Measurements from ENCODE around the gene C1GALT1C1. TPM values are rescaled to one million over a fixed set of nuclear protein-coding genes. Genes with fewer than 3 reads are reported as not detected.

C1GALT1C1 gene
- total RNA-seq, 1 experiment from 2014 or later = 25.8 TPM

DNA sequence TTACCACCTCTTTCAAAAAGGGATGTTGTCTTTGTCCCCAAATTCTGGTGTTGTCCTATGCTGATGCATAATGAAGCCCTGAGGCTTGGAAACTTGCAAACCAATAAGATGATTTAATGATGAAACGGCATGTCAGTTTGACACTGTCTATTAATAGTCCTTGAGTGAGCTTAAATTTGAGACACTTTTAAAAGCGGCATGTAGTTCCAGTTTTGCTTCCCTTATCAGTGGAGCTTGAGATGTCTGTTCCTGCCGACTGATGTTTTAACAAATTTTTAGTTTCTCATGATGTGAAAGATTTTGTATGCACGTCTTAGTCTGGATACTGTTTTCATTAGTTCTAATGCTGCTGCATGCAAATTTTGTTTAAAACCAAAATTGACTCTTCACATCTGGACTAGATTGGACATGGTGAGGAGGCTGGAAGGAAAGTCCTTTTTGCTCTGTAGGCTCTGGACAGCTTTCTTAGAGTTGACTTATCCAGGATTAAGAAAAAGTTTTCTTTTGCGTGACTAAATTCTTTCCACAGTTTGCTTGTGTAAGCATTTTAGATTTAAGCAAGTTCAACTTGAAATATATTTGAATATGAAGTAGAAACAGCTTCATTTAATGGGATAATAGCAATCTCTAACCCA is 11.7 kb downstream of the C1GALT1C1 start:
- DNase-seq = peak; percentile 42
- Histone ChIP-seq H3K9me3 (ENCODE audit: low read length) (no peaks in the 10 kb centered on the region), H3K9ac (ENCODE audit: low read length) (no peak overlapping the region), H3K4me2 (ENCODE audit: low read depth, low read length, poor library complexity, severe bottlenecking) (peak overlapping the region; percentile 6), H3K27ac (ENCODE audit: low read length) (peak overlapping the region; percentile 73), H2AFZ (ENCODE audit: low read length) (no peak overlapping the region), H3K27me3 (ENCODE audit: low read length) (no peaks in the 10 kb centered on the region), H3K9me2 (replicated peaks; ENCODE audit: insufficient read depth, low read length) (no peaks in the 10 kb centered on the region), H3K36me3 (ENCODE audit: insufficient read depth, low read length) (peaks cover 7% of the 10 kb centered on the region; the same call in 1 of the 2 replicates), H3K79me2 (ENCODE audit: low read length) (no peaks in the 10 kb centered on the region), H3K4me1 (ENCODE audit: low read length) (peaks cover 15% of the 10 kb centered on the region), H4K20me1 (ENCODE audit: insufficient read depth, low read depth, low read length) (no peaks in the 10 kb centered on the region), H3K4me3 (ENCODE audit: low read length) (no peak overlapping the region)

DNA sequence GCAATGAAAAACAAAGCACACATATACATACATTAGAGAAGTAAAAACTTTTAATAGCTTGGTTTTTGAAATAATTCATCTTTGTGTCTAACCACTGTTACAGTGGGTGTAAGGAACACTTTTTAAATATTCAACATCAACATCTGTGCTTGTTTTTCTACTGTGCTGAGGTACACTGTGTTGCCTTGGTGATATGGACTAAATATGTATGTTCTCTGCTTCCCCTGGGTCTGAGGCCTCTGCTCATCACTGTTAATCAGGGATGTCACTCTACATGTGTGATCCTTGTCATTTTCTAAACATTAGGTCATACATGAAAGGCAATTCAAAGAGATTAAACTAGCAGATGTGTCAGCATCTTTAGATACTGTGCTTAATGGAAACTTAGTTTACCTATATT is 15.0 kb downstream of the C1GALT1C1 start:
- no peak overlapping the region for H3K4me2 ChIP-seq (ENCODE audit: low read depth, low read length, poor library complexity, severe bottlenecking)
- no peaks in the 10 kb centered on the region for H3K9me3 ChIP-seq (ENCODE audit: low read length)
- H3K36me3 ChIP-seq (ENCODE audit: insufficient read depth, low read length) = peaks cover 9% of the 10 kb centered on the region; the same call in 1 of the 2 replicates

DNA sequence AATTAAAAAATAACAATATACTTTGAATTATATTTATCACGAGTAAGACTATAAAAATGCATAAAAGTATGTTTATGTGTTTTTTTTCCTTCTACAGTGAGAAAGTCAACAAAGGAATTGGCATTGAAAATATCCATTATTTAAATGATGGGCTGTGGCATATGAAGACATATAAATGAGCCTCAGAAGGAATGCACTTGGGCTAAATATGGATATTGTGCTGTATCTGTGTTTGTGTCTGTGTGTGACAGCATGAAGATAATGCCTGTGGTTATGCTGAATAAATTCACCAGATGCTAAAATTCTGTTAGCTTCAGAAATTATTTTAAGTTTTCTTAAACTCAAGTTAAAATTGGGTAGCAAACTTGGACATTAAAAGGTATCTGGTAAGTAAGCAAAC is 17.8 kb downstream of the C1GALT1C1 start:
- Histone ChIP-seq H3K9me3 (ENCODE audit: low read length) (no peaks in the 10 kb centered on the region), H3K36me3 (ENCODE audit: insufficient read depth, low read length) (peaks cover 17% of the 10 kb centered on the region; the same call in 1 of the 2 replicates), H3K9ac (ENCODE audit: low read length) (no peak overlapping the region), H3K4me2 (ENCODE audit: low read depth, low read length, poor library complexity, severe bottlenecking) (no peak overlapping the region), H3K4me3 (ENCODE audit: low read length) (no peak overlapping the region), H3K79me2 (ENCODE audit: low read length) (peaks cover 7% of the 10 kb centered on the region), H4K20me1 (ENCODE audit: insufficient read depth, low read depth, low read length) (no peaks in the 10 kb centered on the region), H2AFZ (ENCODE audit: low read length) (no peak overlapping the region), H3K9me2 (replicated peaks; ENCODE audit: insufficient read depth, low read length) (no peaks in the 10 kb centered on the region), H3K27ac (ENCODE audit: low read length) (no peak overlapping the region), H3K27me3 (ENCODE audit: low read length) (no peaks in the 10 kb centered on the region), H3K4me1 (ENCODE audit: low read length) (no peaks in the 10 kb centered on the region)
- DNase-seq = no peak

More for the DNA sequence above, 15.0 kb downstream of the C1GALT1C1 start:
- Histone ChIP-seq H2AFZ (ENCODE audit: low read length) (no peak overlapping the region), H3K4me1 (ENCODE audit: low read length) (peaks cover 15% of the 10 kb centered on the region), H3K79me2 (ENCODE audit: low read length) (no peaks in the 10 kb centered on the region), H3K9me2 (replicated peaks; ENCODE audit: insufficient read depth, low read length) (no peaks in the 10 kb centered on the region), H3K9ac (ENCODE audit: low read length) (no peak overlapping the region), H3K27ac (ENCODE audit: low read length) (no peak overlapping the region), H4K20me1 (ENCODE audit: insufficient read depth, low read depth, low read length) (no peaks in the 10 kb centered on the region), H3K27me3 (ENCODE audit: low read length) (no peaks in the 10 kb centered on the region), H3K4me3 (ENCODE audit: low read length) (no peak overlapping the region)
- DNase-seq = no peak

DNA sequence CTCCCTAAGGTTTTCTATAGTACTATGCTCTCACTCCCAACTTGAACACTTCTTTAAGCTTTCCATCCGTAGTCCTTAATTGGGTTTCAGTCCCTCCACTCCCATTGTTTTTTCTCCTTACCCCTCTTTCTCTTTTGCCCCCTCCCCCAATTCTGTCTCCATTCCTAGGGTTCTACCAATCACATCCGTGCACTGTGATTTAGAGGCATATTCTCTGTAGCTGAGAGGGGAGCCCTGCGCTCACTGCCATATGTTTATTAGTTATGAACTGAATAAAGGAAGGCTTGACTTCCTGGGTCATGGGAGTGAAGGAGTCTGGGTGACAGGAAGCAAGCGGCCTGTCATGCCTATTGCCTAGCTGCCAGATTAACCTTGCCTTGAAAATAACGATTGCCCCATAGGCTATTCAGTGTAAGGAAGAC is 25.5 kb downstream of the C1GALT1C1 start:
- peak; percentile 72 for DNase-seq
- no peaks in the 10 kb centered on the region for H3K9me2 ChIP-seq (replicated peaks; ENCODE audit: insufficient read depth, low read length)
- peak overlapping the region; percentile 92 for H3K9ac ChIP-seq (ENCODE audit: low read length)
- peak overlapping the region; percentile 73 for H3K4me2 ChIP-seq (ENCODE audit: low read depth, low read length, poor library complexity, severe bottlenecking)
- no peaks in the 10 kb centered on the region for H3K27me3 ChIP-seq (ENCODE audit: low read length)
- H4K20me1 ChIP-seq (ENCODE audit: insufficient read depth, low read depth, low read length) = no peaks in the 10 kb centered on the region
- H3K9me3 ChIP-seq (ENCODE audit: low read length) = no peaks in the 10 kb centered on the region
- peak overlapping the region; percentile 81 for H3K4me3 ChIP-seq (ENCODE audit: low read length)
- H2AFZ ChIP-seq (ENCODE audit: low read length) = no peak overlapping the region
- H3K4me1 ChIP-seq (ENCODE audit: low read length) = peaks cover 10% of the 10 kb centered on the region; the same call in 1 of the 2 replicates
- peaks cover 35% of the 10 kb centered on the region for H3K79me2 ChIP-seq (ENCODE audit: low read length)
- peaks cover 15% of the 10 kb centered on the region; the same call in 1 of the 2 replicates for H3K36me3 ChIP-seq (ENCODE audit: insufficient read depth, low read length)
- H3K27ac ChIP-seq (ENCODE audit: low read length) = peak overlapping the region; percentile 86

DNA sequence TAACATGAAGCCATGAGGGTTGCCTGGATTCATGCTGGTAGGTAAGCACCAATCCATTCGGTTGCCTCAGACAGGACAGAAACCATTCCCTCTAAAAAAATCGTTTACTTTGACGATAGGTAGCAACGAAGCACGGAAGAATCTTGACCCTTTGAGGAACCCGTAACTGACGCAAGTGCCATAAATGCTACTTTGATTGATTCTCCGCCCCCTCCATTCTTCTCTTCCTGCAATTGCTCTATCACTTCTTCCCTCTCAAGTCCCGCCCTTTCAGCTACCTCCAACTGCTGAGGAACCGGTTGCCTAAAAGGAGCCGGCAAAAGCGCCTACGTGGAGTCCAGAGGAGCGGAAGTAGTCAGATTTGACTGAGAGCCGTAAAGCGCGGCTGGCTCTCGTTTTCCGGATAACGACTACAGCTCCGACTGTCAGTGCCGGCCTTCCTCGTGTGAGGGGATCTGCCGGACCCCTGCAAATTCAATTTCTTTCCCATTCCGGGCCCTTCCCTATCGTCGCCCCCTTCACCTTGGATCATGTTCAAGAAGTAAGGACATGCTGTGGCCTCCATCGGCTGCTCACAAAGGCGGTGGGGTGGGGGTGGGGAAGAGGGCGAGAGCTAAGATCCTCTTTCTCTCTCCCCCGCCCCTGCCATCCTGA is 26.0 kb downstream of the C1GALT1C1 start, which contains the start of gene MCTS1:
TSS of gene MCTS1 (plus strand) at position 395 of the 654 bp plus-strand sequence. CDS start at position 531, 136 bp downstream.
- Histone ChIP-seq H4K20me1 (ENCODE audit: insufficient read depth, low read depth, low read length) (no peaks in the 10 kb centered on the region), H3K9ac (ENCODE audit: low read length) (peak within 1 kb of the TSS; percentile 92), H3K36me3 (ENCODE audit: insufficient read depth, low read length) (peaks cover 15% of the 10 kb centered on the region; the same call in 1 of the 2 replicates), H3K9me2 (replicated peaks; ENCODE audit: insufficient read depth, low read length) (no peaks in the 10 kb centered on the region), H3K27me3 (ENCODE audit: low read length) (no peaks in the 10 kb centered on the region), H3K27ac (ENCODE audit: low read length) (peak within 1 kb of the TSS; percentile 86), H3K4me3 (ENCODE audit: low read length) (peak within 1 kb of the TSS; percentile 81), H3K4me2 (ENCODE audit: low read depth, low read length, poor library complexity, severe bottlenecking) (peak within 1 kb of the TSS; percentile 73), H3K9me3 (ENCODE audit: low read length) (no peaks in the 10 kb centered on the region), H3K79me2 (ENCODE audit: low read length) (peaks cover 35% of the 10 kb centered on the region), H2AFZ (ENCODE audit: low read length) (no peak within 1 kb of the TSS; the same call in 1 of the 2 replicates), H3K4me1 (ENCODE audit: low read length) (peaks cover 10% of the 10 kb centered on the region; the same call in 1 of the 2 replicates)
- DNase-seq = peak; percentile 96

DNA sequence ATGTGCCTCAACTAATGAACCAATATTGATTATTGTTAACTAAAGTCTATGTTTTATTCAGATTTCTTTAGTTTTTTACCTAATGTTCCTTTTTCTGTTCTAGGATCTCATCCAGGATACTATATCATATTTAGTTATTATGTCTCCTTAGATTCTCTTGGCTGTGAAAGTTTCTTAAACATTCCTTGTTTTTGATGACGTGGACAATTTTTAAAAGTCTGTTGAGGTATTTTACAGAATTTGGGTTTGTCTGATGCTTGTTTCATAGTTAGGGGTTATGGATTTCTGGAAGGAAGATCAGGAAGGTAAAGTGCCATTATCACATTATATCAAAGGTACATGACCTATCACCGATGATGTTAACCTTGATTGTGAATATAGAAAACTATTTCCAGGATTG is 44.2 kb downstream of the C1GALT1C1 start:
- H3K9ac ChIP-seq (ENCODE audit: low read length) = no peak overlapping the region
- no peak overlapping the region for H2AFZ ChIP-seq (ENCODE audit: low read length)
- H3K4me3 ChIP-seq (ENCODE audit: low read length) = no peak overlapping the region
- no peaks in the 10 kb centered on the region for H3K27me3 ChIP-seq (ENCODE audit: low read length)
- H3K9me3 ChIP-seq (ENCODE audit: low read length) = no peaks in the 10 kb centered on the region
- H4K20me1 ChIP-seq (ENCODE audit: insufficient read depth, low read depth, low read length) = no peaks in the 10 kb centered on the region
- H3K27ac ChIP-seq (ENCODE audit: low read length) = no peak overlapping the region
- H3K79me2 ChIP-seq (ENCODE audit: low read length) = no peaks in the 10 kb centered on the region
- H3K4me1 ChIP-seq (ENCODE audit: low read length) = no peaks in the 10 kb centered on the region
- H3K9me2 ChIP-seq (replicated peaks; ENCODE audit: insufficient read depth, low read length) = no peaks in the 10 kb centered on the region
- H3K4me2 ChIP-seq (ENCODE audit: low read depth, low read length, poor library complexity, severe bottlenecking) = no peak overlapping the region
- DNase-seq = no peak
- no peaks in the 10 kb centered on the region for H3K36me3 ChIP-seq (ENCODE audit: insufficient read depth, low read length)

Other genes with a start within 250 kb of the C1GALT1C1 start
- 13.7 and 46.1 TPM in 2 replicates for gene LAMP2, start 160.8 kb downstream of the C1GALT1C1 start, total RNA-seq (2014; rRNA removed; shearing (Covaris generic); ENCODE audit: low replicate concordance)
- 30.3 and 50.6 TPM in 2 replicates for gene CUL4B, start 69.1 kb downstream of the C1GALT1C1 start, total RNA-seq (2014; rRNA removed; shearing (Covaris generic); ENCODE audit: low replicate concordance)
- 26.2 and 69.6 TPM in 2 replicates for gene MCTS1, start 26.0 kb downstream of the C1GALT1C1 start, total RNA-seq (2014; rRNA removed; shearing (Covaris generic); ENCODE audit: low replicate concordance)
- gene CT47B1, start 245.8 kb upstream of the C1GALT1C1 start, total RNA-seq (2014; rRNA removed; shearing (Covaris generic); ENCODE audit: low replicate concordance) = not detected in 2 replicates